Muscle layer of duodenum (tissue), 2 donors: ENCODE results near the gene EPYC.
"Not testable (repeated sequence)": the region's sequence is repeated elsewhere in the genome, so short reads cannot be mapped to it uniquely, and the experiment has no call there.

Experiments
- H3K27ac ChIP-seq: one replicate; pipeline ENCODE4 v1.7.0; 2013; ENCODE audit warnings: mild to moderate bottlenecking, low read length
- H3K27me3 ChIP-seq: one replicate; pipeline ENCODE4 v1.7.0; 2013; ENCODE audit warnings: low read depth, mild to moderate bottlenecking, control low read depth, low read length
- H3K36me3 ChIP-seq, 2 donors: one replicate each; pipeline ENCODE4 v1.7.0; 2013; ENCODE audit warnings: low read length in 2 of 2, control low read depth in 1 of 2, mild to moderate bottlenecking in 1 of 2; ENCODE audit not compliant: insufficient read depth in 2 of 2, control insufficient read depth in 1 of 2
- H3K4me1 ChIP-seq, 2 donors: one replicate each; pipeline ENCODE4 v1.7.0; 2013; ENCODE audit warnings: low read length in 2 of 2, mild to moderate bottlenecking in 2 of 2, control low read depth in 1 of 2, moderate library complexity in 1 of 2; ENCODE audit not compliant: insufficient read depth in 2 of 2, control insufficient read depth in 1 of 2
- H3K4me3 ChIP-seq, 2 donors: one replicate each; pipeline ENCODE4 v1.7.0; 2013; ENCODE audit warnings: low read length in 2 of 2, low read depth in 1 of 2, mild to moderate bottlenecking in 1 of 2
- H3K9me3 ChIP-seq, 2 donors: one replicate each; pipeline ENCODE4 v1.7.0; 2013; ENCODE audit warnings: low read length in 2 of 2, control low read depth in 1 of 2, mild to moderate bottlenecking in 1 of 2; ENCODE audit not compliant: control insufficient read depth in 1 of 2
- donor health status: healthy.

EPYC gene

DNA sequence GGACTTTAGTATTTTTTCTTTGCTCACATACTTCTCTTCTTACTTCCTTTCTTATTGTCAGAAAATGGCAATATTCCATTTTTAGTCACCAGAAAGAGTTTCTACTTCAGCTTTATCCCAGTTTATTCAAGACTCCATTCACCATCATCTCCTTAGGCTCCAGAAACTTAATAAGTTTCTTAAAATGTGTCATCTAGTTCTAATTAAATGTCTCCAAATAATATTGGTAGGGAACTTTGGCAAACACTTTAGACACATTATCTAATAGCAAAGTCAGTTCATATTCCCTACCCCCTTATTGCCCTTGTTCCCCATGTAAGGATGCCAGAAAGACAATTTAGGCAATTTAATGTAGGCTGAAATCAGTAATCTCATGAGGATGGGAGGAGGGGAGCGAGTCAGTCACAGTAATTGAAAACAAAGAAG lies 15.1 kb downstream of the EPYC start:
- Histone ChIP-seq H3K27me3 (no peaks in the 10 kb centered on the region), H3K4me1 (no peaks in the 10 kb centered on the region), H3K4me3 (no peak overlapping the region), H3K27ac (no peak overlapping the region), H3K36me3 (no peaks in the 10 kb centered on the region), H3K9me3 (peaks cover 0 to 6% of the 10 kb centered on the region in 2 donors)

DNA sequence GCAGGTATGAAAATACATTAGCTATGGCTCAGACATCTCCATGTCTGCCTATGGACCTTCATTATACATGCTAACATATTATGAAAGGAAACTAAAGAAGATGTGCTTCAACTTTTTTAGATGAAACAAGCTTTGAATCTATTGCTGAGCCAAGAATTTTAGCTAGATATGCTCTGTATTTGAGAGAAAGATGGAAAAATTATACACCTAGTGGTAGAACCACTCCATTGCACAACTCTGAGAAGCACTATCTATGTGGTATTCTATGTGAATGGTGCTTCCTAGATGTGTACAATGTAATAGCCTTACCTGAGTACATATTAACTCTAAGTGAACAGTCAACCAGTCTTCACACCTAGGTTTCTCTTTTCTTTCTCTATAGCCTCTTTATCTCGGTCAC lies 17.3 kb downstream of the EPYC start:
- Histone ChIP-seq H3K27ac (no peak overlapping the region), H3K4me1 (no peaks in the 10 kb centered on the region), H3K36me3 (no peaks in the 10 kb centered on the region), H3K27me3 (no peaks in the 10 kb centered on the region), H3K4me3 (no peak overlapping the region), H3K9me3 (peaks cover 0 to 6% of the 10 kb centered on the region in 2 donors)

GRCh38 chr12:90987101-90987500 lies 17.7 kb downstream of the EPYC start:
- no peaks in the 10 kb centered on the region for H3K36me3 ChIP-seq
- peaks cover 0 to 6% of the 10 kb centered on the region in 2 donors for H3K9me3 ChIP-seq
- H3K4me3 ChIP-seq = no peak overlapping the region
- no peaks in the 10 kb centered on the region for H3K27me3 ChIP-seq
- H3K4me1 ChIP-seq = no peaks in the 10 kb centered on the region
- no peak overlapping the region for H3K27ac ChIP-seq

GRCh38 chr12:90985331-90985730 lies 19.4 kb downstream of the EPYC start:
- H3K36me3 ChIP-seq, H3K27me3 ChIP-seq, H3K4me1 ChIP-seq, H3K4me3 ChIP-seq, H3K27ac ChIP-seq, H3K9me3 ChIP-seq: not testable (repeated sequence)

DNA sequence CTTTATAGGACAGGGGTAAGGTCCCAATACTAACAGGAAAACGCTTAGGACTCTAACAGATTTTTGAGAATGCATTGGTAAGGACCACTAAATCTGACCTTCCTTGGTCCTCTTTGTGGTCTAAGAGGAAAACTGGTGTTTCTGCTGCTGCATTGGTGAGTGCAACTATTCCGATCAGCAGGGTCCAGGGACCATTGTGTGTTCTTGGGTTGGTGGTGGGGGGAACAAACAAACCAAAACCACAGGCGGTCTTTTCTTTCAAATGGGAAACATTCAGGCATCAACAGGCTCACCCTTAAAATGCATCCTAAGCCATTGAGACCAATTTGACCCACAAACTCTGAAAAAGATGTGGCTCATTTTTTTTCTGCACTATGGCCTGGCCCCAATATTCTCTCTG lies 20.7 kb downstream of the EPYC start:
- no peaks in the 10 kb centered on the region for H3K4me1 ChIP-seq
- no peak overlapping the region for H3K27ac ChIP-seq
- no peaks in the 10 kb centered on the region for H3K36me3 ChIP-seq
- no peak overlapping the region for H3K4me3 ChIP-seq
- no peaks in the 10 kb centered on the region for H3K27me3 ChIP-seq
- H3K9me3 ChIP-seq = peaks cover 0 to 6% of the 10 kb centered on the region in 2 donors

DNA sequence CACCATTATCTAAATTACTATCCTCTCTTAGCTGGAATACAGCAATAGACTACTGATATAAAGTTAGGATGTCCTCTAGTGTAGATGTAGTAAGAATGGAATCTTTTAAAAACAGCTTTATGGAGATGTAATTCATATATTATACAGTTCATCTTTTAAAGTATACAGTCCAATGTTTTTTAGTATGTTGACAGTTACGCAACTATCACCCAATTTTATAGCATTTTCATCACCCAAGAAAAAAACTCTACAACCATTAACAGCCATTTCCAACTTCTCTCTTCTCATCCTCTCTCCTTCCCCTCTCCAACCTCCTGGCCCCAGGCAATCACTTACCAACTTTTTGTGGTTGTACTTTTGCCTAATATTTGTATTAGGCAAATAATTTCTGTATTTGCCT lies 22.6 kb downstream of the EPYC start:
- Histone ChIP-seq H3K27me3 (no peaks in the 10 kb centered on the region), H3K9me3 (peaks cover 0 to 6% of the 10 kb centered on the region in 2 donors), H3K4me1 (no peaks in the 10 kb centered on the region), H3K4me3 (no peak overlapping the region), H3K36me3 (no peaks in the 10 kb centered on the region), H3K27ac (no peak overlapping the region)

GRCh38 chr12:90979951-90980350 lies 24.8 kb downstream of the EPYC start:
- no peaks in the 10 kb centered on the region for H3K36me3 ChIP-seq
- no peak overlapping the region for H3K4me3 ChIP-seq
- no peaks in the 10 kb centered on the region for H3K4me1 ChIP-seq
- no peaks in the 10 kb centered on the region for H3K27me3 ChIP-seq
- H3K9me3 ChIP-seq = no peaks in the 10 kb centered on the region
- H3K27ac ChIP-seq = no peak overlapping the region

- Histone ChIP-seq H3K4me3 (no peak overlapping the region), H3K36me3 (no peaks in the 10 kb centered on the region), H3K27ac (no peak overlapping the region), H3K9me3 (no peaks in the 10 kb centered on the region), H3K4me1 (no peaks in the 10 kb centered on the region), H3K27me3 (no peaks in the 10 kb centered on the region)
Observed at GRCh38 chr12:90979019-90979418, 25.8 kb downstream of the EPYC start.

DNA sequence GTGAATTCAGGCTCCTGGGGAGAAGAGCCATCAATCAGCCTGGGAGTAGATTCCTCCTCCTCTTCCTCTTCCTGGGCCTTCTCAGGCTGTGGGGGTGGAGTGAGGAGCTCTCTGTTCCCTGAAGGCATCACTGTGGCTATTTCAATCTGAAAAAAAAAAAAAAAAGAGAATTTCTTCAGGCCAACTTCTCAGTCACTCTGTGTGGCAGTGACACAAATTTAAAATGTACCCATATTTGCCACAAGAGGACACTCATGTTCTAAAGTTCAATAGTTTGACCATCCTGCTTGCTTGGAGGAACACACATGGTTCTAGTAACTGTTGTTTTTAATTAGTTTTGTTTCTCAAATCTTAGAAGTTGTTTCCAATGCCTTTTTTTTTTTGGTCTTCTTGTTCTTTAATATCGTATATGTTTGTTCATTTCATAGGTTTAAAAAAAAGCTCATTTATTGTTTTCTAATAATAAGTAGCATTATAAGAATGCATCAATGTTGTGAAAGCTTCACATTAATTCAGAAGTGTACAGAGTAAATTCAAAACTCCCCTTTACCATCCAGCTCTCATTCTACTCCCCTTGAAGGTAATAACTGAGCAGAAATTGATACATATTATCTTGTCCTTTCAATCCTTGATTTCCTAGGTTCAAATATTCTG lies 26.5 kb downstream of the EPYC start:
- H3K4me3 ChIP-seq = no peak overlapping the region
- H3K36me3 ChIP-seq = no peaks in the 10 kb centered on the region
- no peak overlapping the region for H3K27ac ChIP-seq
- H3K9me3 ChIP-seq = no peaks in the 10 kb centered on the region
- H3K4me1 ChIP-seq = no peaks in the 10 kb centered on the region
- no peaks in the 10 kb centered on the region for H3K27me3 ChIP-seq

DNA sequence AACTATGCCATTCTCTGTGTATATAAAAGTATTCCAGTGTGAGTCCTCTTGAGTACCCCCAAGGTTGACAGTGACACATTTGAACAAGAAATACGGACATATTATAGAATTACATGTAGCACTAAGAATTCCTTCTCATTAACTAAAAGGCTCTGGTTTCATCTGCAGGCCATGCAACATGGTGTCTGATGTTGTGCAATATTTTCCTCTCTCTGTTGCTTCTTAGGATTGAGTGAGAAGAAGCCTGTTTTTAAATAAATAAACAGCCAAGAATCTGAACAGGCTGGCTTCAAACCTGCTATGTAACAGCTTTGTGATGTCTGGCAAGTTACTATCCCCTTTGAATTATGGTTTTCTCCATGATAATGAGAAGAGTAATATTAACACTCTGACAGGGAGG lies 27.5 kb downstream of the EPYC start:
- Histone ChIP-seq H3K27me3 (no peaks in the 10 kb centered on the region), H3K9me3 (no peaks in the 10 kb centered on the region), H3K36me3 (no peaks in the 10 kb centered on the region), H3K4me3 (no peak overlapping the region), H3K27ac (no peak overlapping the region), H3K4me1 (no peaks in the 10 kb centered on the region)

- Histone ChIP-seq H3K4me1 (no peaks in the 10 kb centered on the region), H3K9me3 (no peaks in the 10 kb centered on the region), H3K36me3 (no peaks in the 10 kb centered on the region), H3K27ac (no peak overlapping the region), H3K4me3 (no peak overlapping the region), H3K27me3 (no peaks in the 10 kb centered on the region)
Observed at GRCh38 chr12:90974286-90974685, 30.5 kb downstream of the EPYC start.

GRCh38 chr12:90972226-90972625 lies 32.5 kb downstream of the EPYC start:
- no peaks in the 10 kb centered on the region for H3K9me3 ChIP-seq
- H3K4me1 ChIP-seq = no peaks in the 10 kb centered on the region
- no peak overlapping the region for H3K4me3 ChIP-seq
- H3K27ac ChIP-seq = no peak overlapping the region
- H3K27me3 ChIP-seq = no peaks in the 10 kb centered on the region
- no peaks in the 10 kb centered on the region for H3K36me3 ChIP-seq
